GM23338 (cell line): Measurements from ENCODE around the gene CREB1. TPM values are rescaled to one million over a fixed set of nuclear protein-coding genes. Genes with fewer than 3 reads are reported as not detected.

Experiments used
- ATAC-seq: fragments of 200-7000 bp; cut with Tn5 transposase; 3 replicates; pipeline ENCODE4 v1.9.1; 2020
- DNase-seq: peaks from one replicate; pipeline ENCODE4 v3.0.0-alpha.2; 2015; ENCODE audit warnings: low spot score
- H2AFZ ChIP-seq: fragments of 200-600 bp; sonication (generic); 2 replicates; pipeline ENCODE4 v1.8.0; 2016; ENCODE audit warnings: antibody characterized with exemption, mild to moderate bottlenecking, moderate library complexity
- H3F3A ChIP-seq: fragments of 200-600 bp; sonication (generic); replicated peaks from 2 replicates; pipeline ENCODE4 v1.8.0; 2017; ENCODE audit warnings: antibody characterized with exemption, mixed run types, low read depth
- H3K27ac ChIP-seq: fragments of 200-600 bp; sonication (generic); 2 replicates; pipeline ENCODE4 v1.6.1; 2016; ENCODE audit warnings: low read depth
- H3K27me3 ChIP-seq: fragments of 200-600 bp; sonication (generic); 2 replicates; pipeline ENCODE4 v1.8.0; 2016; ENCODE audit warnings: mild to moderate bottlenecking, mixed run types, moderate library complexity; ENCODE audit not compliant: insufficient read depth
- H3K36me3 ChIP-seq: fragments of 200-600 bp; sonication (generic); 2 replicates; pipeline ENCODE4 v1.8.0; 2016; ENCODE audit warnings: mild to moderate bottlenecking; ENCODE audit not compliant: insufficient read depth
- H3K4me1 ChIP-seq: fragments of 200-600 bp; sonication (generic); 2 replicates; pipeline ENCODE4 v1.8.0; 2016; ENCODE audit warnings: mild to moderate bottlenecking, moderate library complexity; ENCODE audit not compliant: insufficient read depth
- H3K4me2 ChIP-seq: fragments of 200-600 bp; sonication (generic); 2 replicates; pipeline ENCODE4 v1.7.1; 2017; ENCODE audit warnings: mixed run types
- H3K4me3 ChIP-seq: fragments of 200-600 bp; sonication (generic); 2 replicates; pipeline ENCODE4 v1.6.1; 2016; ENCODE audit warnings: mixed run types
- H3K79me2 ChIP-seq: fragments of 200-600 bp; sonication (generic); replicated peaks from 2 replicates; pipeline ENCODE4 v1.8.0; 2017; ENCODE audit warnings: mild to moderate bottlenecking; ENCODE audit not compliant: insufficient read depth
- H3K9me2 ChIP-seq: fragments of 200-600 bp; sonication (generic); 2 replicates; pipeline ENCODE4 v1.8.0; 2017; ENCODE audit not compliant: insufficient read depth
- H4K20me1 ChIP-seq: fragments of 200-600 bp; sonication (generic); replicated peaks from 2 replicates; pipeline ENCODE4 v1.8.0; 2017; ENCODE audit warnings: mild to moderate bottlenecking; ENCODE audit not compliant: insufficient read depth
- H3K27ac Mint-ChIP-seq: 2 replicates; pipeline ENCODE4 v1.8.0; 2020; ENCODE audit warnings: inconsistent platforms, mild to moderate bottlenecking, moderate library complexity, mixed read lengths
- H3K27me3 Mint-ChIP-seq: 3 replicates; pipeline ENCODE4 v1.8.0; 2022; ENCODE audit warnings: low read depth, mild to moderate bottlenecking, moderate library complexity, mixed read lengths, inconsistent platforms; ENCODE audit not compliant: insufficient read depth, poor library complexity
- H3K36me3 Mint-ChIP-seq: 3 replicates; pipeline ENCODE4 v1.8.0; 2021; ENCODE audit warnings: low read depth, mild to moderate bottlenecking, inconsistent platforms, moderate library complexity, mixed read lengths
- H3K4me1 Mint-ChIP-seq: 3 replicates; pipeline ENCODE4 v1.8.0; 2020; ENCODE audit warnings: mild to moderate bottlenecking, inconsistent platforms, mixed read lengths
- H3K4me3 Mint-ChIP-seq: 3 replicates; pipeline ENCODE4 v1.8.0; 2021; ENCODE audit warnings: moderate library complexity, mild to moderate bottlenecking, inconsistent platforms, mixed read lengths
- H3K9me3 Mint-ChIP-seq: 3 replicates; pipeline ENCODE4 v1.8.0; 2020; ENCODE audit warnings: moderate library complexity, mild to moderate bottlenecking, inconsistent platforms, mixed read lengths
- CREB1 ChIP-seq: fragments of 250-450 bp; sonication (Bioruptor Pico); IDR thresholded peaks from 2 replicates; pipeline ENCODE4 v1.5.0; 2020; ENCODE audit warnings: low read depth, mild to moderate bottlenecking, moderate library complexity
- EZH2 ChIP-seq: fragments of 200-600 bp; sonication (generic); IDR thresholded peaks from one replicate; pipeline ENCODE4 v1.8.0; 2017; ENCODE audit warnings: antibody characterized with exemption, mild to moderate bottlenecking, low read depth; ENCODE audit not compliant: unreplicated experiment
- EZH2phosphoT487 ChIP-seq: fragments of 200-600 bp; sonication (generic); IDR thresholded peaks from one replicate; pipeline ENCODE4 v1.8.1; 2018; ENCODE audit warnings: antibody characterized with exemption; ENCODE audit not compliant: unreplicated experiment
- JUNB ChIP-seq: IDR thresholded peaks from one replicate; pipeline ENCODE4 v1.6.1; 2016; ENCODE audit warnings: antibody characterized with exemption; ENCODE audit not compliant: unreplicated experiment
- NANOG ChIP-seq: IDR thresholded peaks from 2 replicates; pipeline ENCODE4 v1.6.1; 2016; ENCODE audit warnings: antibody characterized with exemption, borderline replicate concordance
- POLR2AphosphoS5 ChIP-seq: IDR thresholded peaks from 2 replicates; pipeline ENCODE4 v1.6.1; 2016; ENCODE audit warnings: antibody characterized with exemption, low read depth
- ZNF114 ChIP-seq: fragments of 250-450 bp; sonication (Bioruptor Pico); IDR thresholded peaks from 2 replicates; pipeline ENCODE4 v1.5.0; 2020; ENCODE audit warnings: mild to moderate bottlenecking, moderate library complexity
- ZNF331 ChIP-seq: fragments of 250-450 bp; sonication (Bioruptor Pico); IDR thresholded peaks from 2 replicates; pipeline ENCODE4 v1.5.0; 2020; ENCODE audit warnings: low read depth, mild to moderate bottlenecking, moderate library complexity
- polyA plus RNA-seq: library from polyadenylated mRNA; unstranded; fragments of >200 nt; fragmentation: Nextera tagmentation; extraction: Ambion mirVana; gene quantifications from 2 replicates; pipeline ENCODE4 v1.2.1, GENCODE V29; 2016
- total RNA-seq: library from RNA; depleted of rRNA; stranded (reverse); fragments of >200 nt; shearing (Covaris generic); gene quantifications from 2 replicates; pipeline ENCODE4 v1.2.3, GENCODE V29; 2014
- TF ChIP-seq, protein P1 (sequence below): fragments of 250-450 bp; sonication (Bioruptor Pico); IDR thresholded peaks from 2 replicates; pipeline ENCODE4 v1.5.0; 2020; ENCODE audit warnings: mild to moderate bottlenecking, moderate library complexity
- TF ChIP-seq, protein P2 (sequence below): IDR thresholded peaks from 2 replicates; pipeline ENCODE4 v1.6.1; 2016; ENCODE audit warnings: antibody characterized with exemption
- TF ChIP-seq, protein P3 (sequence below): IDR thresholded peaks from one replicate; pipeline ENCODE4 v1.6.1; 2018; ENCODE audit warnings: antibody characterized with exemption; ENCODE audit not compliant: unreplicated experiment

The CREB1 gene
- total and polyA plus RNA-seq, 2 experiments from 2014 or later, result 40.3 to 104 TPM

DNA sequence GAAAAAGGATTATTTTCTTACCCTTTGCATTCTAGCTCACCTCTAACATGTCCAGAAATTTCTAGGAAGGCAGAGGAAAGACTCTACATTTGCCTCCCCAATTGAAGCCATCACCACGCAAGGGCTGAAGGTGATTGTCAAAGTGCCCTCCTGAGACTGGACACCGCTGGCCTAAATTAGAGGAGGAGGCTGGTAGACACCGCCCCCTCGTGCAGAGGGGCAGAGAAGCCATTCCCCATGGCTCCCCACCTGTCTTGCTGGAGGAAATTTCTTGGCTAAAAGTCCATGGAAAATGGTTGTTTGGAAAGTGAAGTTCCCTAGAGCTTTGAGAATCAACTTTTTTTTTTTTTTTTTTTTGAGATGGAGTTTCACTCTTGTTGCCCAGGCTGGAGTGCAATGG lies 31.3 kb upstream of the CREB1 start (continued):
- TF ChIP-seq, protein P1, sequence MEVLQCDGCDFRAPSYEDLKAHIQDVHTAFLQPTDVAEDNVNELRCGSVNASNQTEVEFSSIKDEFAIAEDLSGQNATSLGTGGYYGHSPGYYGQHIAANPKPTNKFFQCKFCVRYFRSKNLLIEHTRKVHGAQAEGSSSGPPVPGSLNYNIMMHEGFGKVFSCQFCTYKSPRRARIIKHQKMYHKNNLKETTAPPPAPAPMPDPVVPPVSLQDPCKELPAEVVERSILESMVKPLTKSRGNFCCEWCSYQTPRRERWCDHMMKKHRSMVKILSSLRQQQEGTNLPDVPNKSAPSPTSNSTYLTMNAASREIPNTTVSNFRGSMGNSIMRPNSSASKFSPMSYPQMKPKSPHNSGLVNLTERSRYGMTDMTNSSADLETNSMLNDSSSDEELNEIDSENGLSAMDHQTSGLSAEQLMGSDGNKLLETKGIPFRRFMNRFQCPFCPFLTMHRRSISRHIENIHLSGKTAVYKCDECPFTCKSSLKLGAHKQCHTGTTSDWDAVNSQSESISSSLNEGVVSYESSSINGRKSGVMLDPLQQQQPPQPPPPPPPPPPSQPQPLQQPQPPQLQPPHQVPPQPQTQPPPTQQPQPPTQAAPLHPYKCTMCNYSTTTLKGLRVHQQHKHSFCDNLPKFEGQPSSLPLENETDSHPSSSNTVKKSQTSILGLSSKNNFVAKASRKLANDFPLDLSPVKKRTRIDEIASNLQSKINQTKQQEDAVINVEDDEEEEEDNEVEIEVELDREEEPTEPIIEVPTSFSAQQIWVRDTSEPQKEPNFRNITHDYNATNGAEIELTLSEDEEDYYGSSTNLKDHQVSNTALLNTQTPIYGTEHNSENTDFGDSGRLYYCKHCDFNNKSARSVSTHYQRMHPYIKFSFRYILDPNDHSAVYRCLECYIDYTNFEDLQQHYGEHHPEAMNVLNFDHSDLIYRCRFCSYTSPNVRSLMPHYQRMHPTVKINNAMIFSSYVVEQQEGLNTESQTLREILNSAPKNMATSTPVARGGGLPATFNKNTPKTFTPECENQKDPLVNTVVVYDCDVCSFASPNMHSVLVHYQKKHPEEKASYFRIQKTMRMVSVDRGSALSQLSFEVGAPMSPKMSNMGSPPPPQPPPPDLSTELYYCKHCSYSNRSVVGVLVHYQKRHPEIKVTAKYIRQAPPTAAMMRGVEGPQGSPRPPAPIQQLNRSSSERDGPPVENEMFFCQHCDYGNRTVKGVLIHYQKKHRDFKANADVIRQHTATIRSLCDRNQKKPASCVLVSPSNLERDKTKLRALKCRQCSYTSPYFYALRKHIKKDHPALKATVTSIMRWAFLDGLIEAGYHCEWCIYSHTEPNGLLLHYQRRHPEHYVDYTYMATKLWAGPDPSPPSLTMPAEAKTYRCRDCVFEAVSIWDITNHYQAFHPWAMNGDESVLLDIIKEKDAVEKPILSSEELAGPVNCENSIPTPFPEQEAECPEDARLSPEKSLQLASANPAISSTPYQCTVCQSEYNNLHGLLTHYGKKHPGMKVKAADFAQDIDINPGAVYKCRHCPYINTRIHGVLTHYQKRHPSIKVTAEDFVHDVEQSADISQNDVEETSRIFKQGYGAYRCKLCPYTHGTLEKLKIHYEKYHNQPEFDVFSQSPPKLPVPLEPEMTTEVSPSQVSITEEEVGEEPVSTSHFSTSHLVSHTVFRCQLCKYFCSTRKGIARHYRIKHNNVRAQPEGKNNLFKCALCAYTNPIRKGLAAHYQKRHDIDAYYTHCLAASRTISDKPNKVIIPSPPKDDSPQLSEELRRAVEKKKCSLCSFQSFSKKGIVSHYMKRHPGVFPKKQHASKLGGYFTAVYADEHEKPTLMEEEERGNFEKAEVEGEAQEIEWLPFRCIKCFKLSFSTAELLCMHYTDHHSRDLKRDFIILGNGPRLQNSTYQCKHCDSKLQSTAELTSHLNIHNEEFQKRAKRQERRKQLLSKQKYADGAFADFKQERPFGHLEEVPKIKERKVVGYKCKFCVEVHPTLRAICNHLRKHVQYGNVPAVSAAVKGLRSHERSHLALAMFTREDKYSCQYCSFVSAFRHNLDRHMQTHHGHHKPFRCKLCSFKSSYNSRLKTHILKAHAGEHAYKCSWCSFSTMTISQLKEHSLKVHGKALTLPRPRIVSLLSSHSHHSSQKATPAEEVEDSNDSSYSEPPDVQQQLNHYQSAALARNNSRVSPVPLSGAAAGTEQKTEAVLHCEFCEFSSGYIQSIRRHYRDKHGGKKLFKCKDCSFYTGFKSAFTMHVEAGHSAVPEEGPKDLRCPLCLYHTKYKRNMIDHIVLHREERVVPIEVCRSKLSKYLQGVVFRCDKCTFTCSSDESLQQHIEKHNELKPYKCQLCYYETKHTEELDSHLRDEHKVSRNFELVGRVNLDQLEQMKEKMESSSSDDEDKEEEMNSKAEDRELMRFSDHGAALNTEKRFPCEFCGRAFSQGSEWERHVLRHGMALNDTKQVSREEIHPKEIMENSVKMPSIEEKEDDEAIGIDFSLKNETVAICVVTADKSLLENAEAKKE (CRISPR knock-in tag), result no peak
- no peak for TF ChIP-seq NANOG
- no peak for TF ChIP-seq POLR2AphosphoS5

DNA sequence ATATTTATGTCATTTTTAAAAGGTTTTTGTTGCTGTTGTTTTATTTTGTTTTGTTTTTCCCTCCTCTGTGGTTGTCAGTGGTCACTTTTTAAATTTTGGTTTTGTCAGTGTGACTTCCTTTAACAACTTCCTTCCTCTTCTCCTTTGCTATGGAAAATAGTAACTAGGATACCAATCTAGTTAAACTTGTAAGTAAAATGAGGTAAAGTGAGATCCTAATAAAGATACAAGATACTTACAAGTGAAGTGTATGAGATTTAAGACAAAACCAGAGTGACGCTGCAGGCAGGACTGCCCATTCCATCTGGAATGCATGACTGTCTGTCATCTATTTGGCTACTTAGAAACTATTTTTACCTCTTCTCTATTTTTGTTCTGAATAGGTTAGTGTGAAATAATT lies 30.6 kb upstream of the CREB1 start:
- Histone ChIP-seq H3K27me3 (no peaks in the 10 kb centered on the region), H3K27ac (no peak overlapping the region), H3K4me2 (no peak overlapping the region; the same call in 1 of the 2 replicates), H3K4me3 (no peak overlapping the region), H3K9me2 (no peaks in the 10 kb centered on the region), H3F3A (0 out of 2 replicates have a peak, but pooled peaks cover 5% of the 10 kb centered on the region), H3K4me1 (peaks cover 23% of the 10 kb centered on the region), H2AFZ (no peak overlapping the region), H3K36me3 (no peaks in the 10 kb centered on the region), H3K79me2 (no peaks in the 10 kb centered on the region), H4K20me1 (no peaks in the 10 kb centered on the region)
- ATAC-seq, result no peak
- Mint-ChIP-seq H3K27me3 (peaks cover 7% of the 10 kb centered on the region), H3K4me3 (no peak overlapping the region), H3K4me1 (peaks cover 25% of the 10 kb centered on the region), H3K27ac (no peak overlapping the region), H3K36me3 (no peaks in the 10 kb centered on the region), H3K9me3 (no peaks in the 10 kb centered on the region)
- DNase-seq, result no peak
- TF ChIP-seq, protein P2, sequence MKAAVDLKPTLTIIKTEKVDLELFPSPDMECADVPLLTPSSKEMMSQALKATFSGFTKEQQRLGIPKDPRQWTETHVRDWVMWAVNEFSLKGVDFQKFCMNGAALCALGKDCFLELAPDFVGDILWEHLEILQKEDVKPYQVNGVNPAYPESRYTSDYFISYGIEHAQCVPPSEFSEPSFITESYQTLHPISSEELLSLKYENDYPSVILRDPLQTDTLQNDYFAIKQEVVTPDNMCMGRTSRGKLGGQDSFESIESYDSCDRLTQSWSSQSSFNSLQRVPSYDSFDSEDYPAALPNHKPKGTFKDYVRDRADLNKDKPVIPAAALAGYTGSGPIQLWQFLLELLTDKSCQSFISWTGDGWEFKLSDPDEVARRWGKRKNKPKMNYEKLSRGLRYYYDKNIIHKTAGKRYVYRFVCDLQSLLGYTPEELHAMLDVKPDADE, result no peak
- no peak for TF ChIP-seq ZNF331 (CRISPR knock-in tag)
- no peak for TF ChIP-seq EZH2
- no peak for TF ChIP-seq CREB1 (CRISPR knock-in tag)
- TF ChIP-seq, protein P3, sequence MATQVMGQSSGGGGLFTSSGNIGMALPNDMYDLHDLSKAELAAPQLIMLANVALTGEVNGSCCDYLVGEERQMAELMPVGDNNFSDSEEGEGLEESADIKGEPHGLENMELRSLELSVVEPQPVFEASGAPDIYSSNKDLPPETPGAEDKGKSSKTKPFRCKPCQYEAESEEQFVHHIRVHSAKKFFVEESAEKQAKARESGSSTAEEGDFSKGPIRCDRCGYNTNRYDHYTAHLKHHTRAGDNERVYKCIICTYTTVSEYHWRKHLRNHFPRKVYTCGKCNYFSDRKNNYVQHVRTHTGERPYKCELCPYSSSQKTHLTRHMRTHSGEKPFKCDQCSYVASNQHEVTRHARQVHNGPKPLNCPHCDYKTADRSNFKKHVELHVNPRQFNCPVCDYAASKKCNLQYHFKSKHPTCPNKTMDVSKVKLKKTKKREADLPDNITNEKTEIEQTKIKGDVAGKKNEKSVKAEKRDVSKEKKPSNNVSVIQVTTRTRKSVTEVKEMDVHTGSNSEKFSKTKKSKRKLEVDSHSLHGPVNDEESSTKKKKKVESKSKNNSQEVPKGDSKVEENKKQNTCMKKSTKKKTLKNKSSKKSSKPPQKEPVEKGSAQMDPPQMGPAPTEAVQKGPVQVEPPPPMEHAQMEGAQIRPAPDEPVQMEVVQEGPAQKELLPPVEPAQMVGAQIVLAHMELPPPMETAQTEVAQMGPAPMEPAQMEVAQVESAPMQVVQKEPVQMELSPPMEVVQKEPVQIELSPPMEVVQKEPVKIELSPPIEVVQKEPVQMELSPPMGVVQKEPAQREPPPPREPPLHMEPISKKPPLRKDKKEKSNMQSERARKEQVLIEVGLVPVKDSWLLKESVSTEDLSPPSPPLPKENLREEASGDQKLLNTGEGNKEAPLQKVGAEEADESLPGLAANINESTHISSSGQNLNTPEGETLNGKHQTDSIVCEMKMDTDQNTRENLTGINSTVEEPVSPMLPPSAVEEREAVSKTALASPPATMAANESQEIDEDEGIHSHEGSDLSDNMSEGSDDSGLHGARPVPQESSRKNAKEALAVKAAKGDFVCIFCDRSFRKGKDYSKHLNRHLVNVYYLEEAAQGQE, result no peak
- no peak for TF ChIP-seq JUNB
- TF ChIP-seq ZNF114 (CRISPR knock-in tag), result no peak
- TF ChIP-seq EZH2phosphoT487, result no peak
- no peak for TF ChIP-seq NANOG
- no peak for TF ChIP-seq POLR2AphosphoS5
